T-cell (primary cell): ENCODE data around the gene SNX32. TPM values are rescaled to one million over a fixed set of nuclear protein-coding genes. Genes with fewer than 3 reads are reported as not detected.

Source experiments
- ATAC-seq, 4 experiments: fragments of 200-7000 bp in 3 of 4; fragments of 150-1000 bp in 1 of 4; cut with Tn5 transposase; replicated peaks in 1 of 4; 1 replicate in 3 of 4; 2 replicates in 1 of 4; pipeline ENCODE4 v1.10.0; 2021; ENCODE audit warnings: moderate library complexity in 3 of 4, mild to moderate bottlenecking in 2 of 4, moderate number of reproducible peaks in 1 of 4
- CTCF ChIA-PET, 2 donors: fragments of 300-600 bp; sonication (Branson Sonifier 250); formaldehyde crosslinking; loops; one replicate each; lab custom pipeline; 2022; ENCODE audit warnings: antibody characterized with exemption in 2 of 2; lab: Charles Lee
- POLR2A ChIA-PET, 2 donors: fragments of 300-600 bp; sonication (Branson Sonifier 250); formaldehyde crosslinking; loops; one replicate each; lab custom pipeline; 2022; ENCODE audit warnings: antibody characterized with exemption in 2 of 2; lab: Charles Lee
- DNase-seq, 35 experiments: peaks; one replicate each; pipeline versions ENCODE4 v3.0.0 to v3.0.0-alpha.2; 2013 to 2023
- H3K27ac ChIP-seq: one replicate; pipeline ENCODE4 v1.5.1; 2013; ENCODE audit warnings: low read length
- H3K27me3 ChIP-seq, 2 experiments: replicated peaks in 1 of 2; 1 replicate in 1 of 2; 2 replicates in 1 of 2; pipeline versions ENCODE4 v1.6.1 to v1.7.0; 2013; ENCODE audit warnings: low read length in 1 of 2, mixed read lengths in 1 of 2; ENCODE audit not compliant: control insufficient read depth in 2 of 2, insufficient read depth in 2 of 2; ENCODE audit errors: extremely low read depth in 1 of 2
- H3K36me3 ChIP-seq, 2 donors: 1 replicate in 1 of 2; 2 replicates in 1 of 2; pipeline versions ENCODE4 v1.6.1 to v1.7.0; 2013; ENCODE audit warnings: low read length in 1 of 2; ENCODE audit not compliant: control insufficient read depth in 2 of 2, insufficient read depth in 1 of 2; ENCODE audit errors: extremely low read depth in 1 of 2
- H3K4me1 ChIP-seq, 2 experiments: 1 replicate in 1 of 2; 2 replicates in 1 of 2; pipeline versions ENCODE4 v1.6.1 to v1.7.0; 2013; ENCODE audit warnings: low read length in 2 of 2, mixed read lengths in 1 of 2; ENCODE audit not compliant: insufficient read depth in 2 of 2, control insufficient read depth in 1 of 2; ENCODE audit errors: extremely low read depth in 1 of 2
- H3K4me3 ChIP-seq, 2 donors: 1 replicate in 1 of 2; 2 replicates in 1 of 2; pipeline versions ENCODE4 v1.5.1 to v1.7.0; 2013; ENCODE audit warnings: mild to moderate bottlenecking in 2 of 2, low read length in 1 of 2, moderate library complexity in 1 of 2; ENCODE audit not compliant: control insufficient read depth in 1 of 2; ENCODE audit errors: extremely low read depth in 1 of 2
- H3K9me3 ChIP-seq: 2 replicates; pipeline ENCODE4 v1.7.0; 2013
- H3K27ac Mint-ChIP-seq, 2 donors: one replicate each; pipeline ENCODE4 v1.8.0; 2020 to 2021; ENCODE audit warnings: mild to moderate bottlenecking in 2 of 2, mixed read lengths in 2 of 2
- H3K27me3 Mint-ChIP-seq, 2 donors: one replicate each; pipeline ENCODE4 v1.8.0; 2021 to 2022; ENCODE audit warnings: mixed read lengths in 2 of 2
- H3K36me3 Mint-ChIP-seq: one replicate; pipeline ENCODE4 v1.8.0; 2021; ENCODE audit warnings: mixed read lengths
- H3K4me1 Mint-ChIP-seq, 3 donors: one replicate each; pipeline ENCODE4 v1.8.0; 2020 to 2022; ENCODE audit warnings: mixed read lengths in 3 of 3, mild to moderate bottlenecking in 1 of 3
- H3K4me3 Mint-ChIP-seq, 3 donors: one replicate each; pipeline ENCODE4 v1.8.0; 2020 to 2022; ENCODE audit warnings: mild to moderate bottlenecking in 3 of 3, mixed read lengths in 3 of 3, moderate library complexity in 3 of 3
- H3K9me3 Mint-ChIP-seq, 3 donors: one replicate each; pipeline ENCODE4 v1.8.0; 2020 to 2022; ENCODE audit warnings: mixed read lengths in 3 of 3
- WGBS: methylation state at CpG from one replicate; pipeline ENCODE4 v1.1.5; 2013; ENCODE audit warnings: missing lambda C conversion rate; ENCODE audit not compliant: insufficient coverage; 5-methylcytosine and 5-hydroxymethylcytosine counted together
- total RNA-seq, 35 experiments: library from RNA in 6 of 35; stranded (reverse) in 6 of 35; fragments of 120-200 nt in 1 of 35; gene quantifications; one replicate each; pipeline versions ENCODE4 v1.2.1 to v1.2.4 and lab custom pipeline; 2013 to 2026

The SNX32 gene
- total RNA-seq, 5 donors from 2014 or later (not counting 1 experiment from before 2014, with no cell fraction given): 0.26 to 1.4 (median 1.2) TPM

DNA sequence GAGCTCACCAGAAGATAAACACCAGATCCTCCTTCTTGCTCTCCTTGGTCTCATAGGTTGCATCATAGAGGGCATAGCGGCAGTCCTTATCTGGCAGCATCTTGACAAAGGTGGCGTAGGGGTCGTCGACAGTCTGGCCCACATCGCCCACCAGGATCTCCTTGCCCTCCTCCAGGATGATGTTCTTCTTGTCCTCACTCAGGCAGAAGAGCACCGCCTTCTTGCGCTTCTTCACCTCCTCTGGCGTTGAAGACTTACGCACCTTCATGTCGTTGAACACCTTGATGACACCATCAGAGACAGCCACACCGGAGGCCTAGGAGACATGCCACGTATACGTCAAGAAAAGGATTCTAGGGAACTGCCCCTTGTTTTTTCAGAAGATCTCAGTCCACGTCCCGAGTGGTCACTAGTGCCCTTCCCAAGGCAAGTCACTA lies 22.2 kb downstream of the SNX32 start:
- ChIA-PET POLR2A (no interaction called here), CTCF (no interaction called here)
- Histone ChIP-seq H3K36me3 (peaks cover 21 to 57% of the 10 kb centered on the region in 2 donors), H3K27ac (peak overlapping the region; percentile 40), H3K27me3 (no peaks in the 10 kb centered on the region), H3K4me3 (peak overlapping the region; percentile 90 to 93), H3K9me3 (no peaks in the 10 kb centered on the region), H3K4me1 (peaks cover 17 to 64% of the 10 kb centered on the region in 2 experiments)
- DNase-seq (peak in 1 of 35 experiments; percentile 14), ATAC-seq (no peak)
- H3K27me3 Mint-ChIP-seq: no peaks in the 10 kb centered on the region
- H3K27ac Mint-ChIP-seq: peak overlapping the region; percentile 90 to 91
- no peaks in the 10 kb centered on the region for H3K9me3 Mint-ChIP-seq
- H3K36me3 Mint-ChIP-seq: peaks cover 48% of the 10 kb centered on the region
- H3K4me3 Mint-ChIP-seq: peak overlapping the region; percentile 84 to 97 (median 86)
- H3K4me1 Mint-ChIP-seq: peaks cover 51 to 56% (median 55%) of the 10 kb centered on the region in 3 donors
- 82% methylated on average over 15 of the region's 15 CpGs for WGBS

- H3K4me3 ChIP-seq: peak overlapping the region; percentile 90 to 93
- no peaks in the 10 kb centered on the region for H3K27me3 ChIP-seq
- ChIA-PET CTCF (no interaction called here), POLR2A (no interaction called here)
- DNase-seq: peak; percentile 67 to 88 (median 82)
- peaks cover 14 to 51% of the 10 kb centered on the region in 2 donors for H3K36me3 ChIP-seq
- Mint-ChIP-seq H3K9me3 (no peaks in the 10 kb centered on the region), H3K27me3 (no peaks in the 10 kb centered on the region), H3K4me1 (peaks cover 59 to 65% (median 64%) of the 10 kb centered on the region in 3 donors), H3K4me3 (peak overlapping the region; percentile 84 to 97 (median 86)), H3K27ac (peak overlapping the region; percentile 90 to 91), H3K36me3 (peaks cover 42% of the 10 kb centered on the region)
- no peaks in the 10 kb centered on the region for H3K9me3 ChIP-seq
- under 1% methylated on average over 57 of the region's 57 CpGs for WGBS
- H3K27ac ChIP-seq: peak overlapping the region; percentile 40
- peaks cover 22 to 74% of the 10 kb centered on the region in 2 experiments for H3K4me1 ChIP-seq
- ATAC-seq: peak; percentile 9 to 26 (median 19)
Observed at GRCh38 chr11:65856689-65857499, 23.1 kb downstream of the SNX32 start.

GRCh38 chr11:65857500-65857852 lies 23.7 kb downstream of the SNX32 start:
- Mint-ChIP-seq H3K27ac (no peak overlapping the region), H3K9me3 (no peaks in the 10 kb centered on the region), H3K36me3 (peaks cover 38% of the 10 kb centered on the region), H3K27me3 (no peaks in the 10 kb centered on the region), H3K4me3 (peak overlapping the region; percentile 84 to 97 (median 86)), H3K4me1 (peaks cover 59 to 64% (median 62%) of the 10 kb centered on the region in 3 donors)
- Histone ChIP-seq H3K4me3 (peak overlapping the region; percentile 90 to 93), H3K36me3 (peaks cover 11 to 50% of the 10 kb centered on the region in 2 donors), H3K27me3 (no peaks in the 10 kb centered on the region), H3K27ac (peak overlapping the region; percentile 25), H3K9me3 (no peaks in the 10 kb centered on the region), H3K4me1 (peaks cover 22 to 80% of the 10 kb centered on the region in 2 experiments)
- under 1% methylated on average over 45 of the region's 49 CpGs for WGBS
- DNase-seq (peak; percentile 32 to 76 (median 60)), ATAC-seq (peak; percentile 4 to 17 (median 10))
- ChIA-PET CTCF (no interaction called here), POLR2A (no interaction called here)

DNA sequence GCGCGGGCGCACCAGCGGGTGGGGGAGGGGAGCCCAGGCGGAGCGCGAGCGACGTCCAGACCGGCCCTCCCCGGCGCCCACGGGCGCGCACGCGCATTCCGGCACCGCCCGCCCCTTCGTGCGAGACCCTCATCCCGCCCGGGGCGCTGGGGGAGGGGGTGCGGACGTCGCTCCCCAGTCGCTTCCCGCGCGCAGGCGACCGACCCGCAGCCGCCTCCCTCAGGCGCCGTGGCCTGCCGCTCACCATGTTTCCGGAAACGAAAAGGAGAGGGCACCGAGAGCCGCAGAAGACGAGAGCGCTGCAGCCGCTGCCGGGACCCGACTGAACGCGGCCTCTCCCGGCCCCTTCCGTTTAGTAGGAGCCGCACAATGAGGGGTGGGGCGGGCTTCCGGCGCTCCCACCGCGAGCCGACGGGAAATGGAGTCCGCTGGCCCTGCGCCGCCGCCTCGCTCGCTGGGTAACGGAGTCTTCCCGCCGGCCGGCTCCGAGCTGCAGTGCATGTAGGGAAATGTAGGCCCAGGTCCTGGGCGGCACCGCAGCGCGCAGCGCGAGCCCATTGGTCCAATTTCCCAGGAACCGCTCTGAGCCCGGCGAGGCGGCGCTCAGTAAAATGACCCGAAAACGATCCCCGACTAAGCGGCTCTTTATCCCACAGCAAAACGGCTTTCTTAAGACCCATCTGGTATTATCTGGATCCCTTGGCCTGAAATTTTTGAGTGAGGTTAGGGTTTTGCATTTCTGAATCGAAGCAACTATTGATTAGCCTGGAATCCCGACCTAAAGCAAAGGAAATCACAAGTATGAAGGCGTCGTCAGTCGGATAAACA lies 24.3 kb downstream of the SNX32 start, which contains the start of gene CFL1:
TSS of gene CFL1 (minus strand) at position 328 of the 828 bp plus-strand sequence. CDS start at position 247, 81 bp downstream.
- no peaks in the 10 kb centered on the region for H3K27me3 ChIP-seq

DNA sequence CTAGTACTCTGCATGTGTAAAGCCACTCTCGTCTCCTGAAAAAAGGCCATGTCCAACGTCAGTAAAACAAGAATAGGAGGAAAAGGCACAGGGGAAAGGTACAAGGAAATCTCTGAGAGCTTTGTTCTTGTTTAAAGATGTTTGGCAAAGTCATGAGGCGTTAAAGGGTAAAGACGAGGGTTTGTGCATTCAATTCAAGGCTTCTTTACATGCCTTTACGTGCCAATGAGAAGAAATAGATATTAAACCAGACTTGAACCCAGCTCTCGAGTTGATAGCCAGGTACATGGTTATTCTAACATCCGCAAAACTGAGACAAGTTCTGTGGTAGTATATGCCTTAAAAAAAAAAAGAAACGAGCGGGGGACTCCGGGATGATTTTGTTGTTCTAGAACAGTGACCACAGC lies 24.9 kb downstream of the SNX32 start:
- H3K36me3 ChIP-seq: peaks cover 14 to 50% of the 10 kb centered on the region in 2 donors
- no peak for DNase-seq

More for the DNA sequence above, 24.3 kb downstream of the SNX32 start, which contains the start of gene CFL1:
- ChIA-PET CTCF (interaction anchor here in 1 of 2 donors (0.6 to 3.6 kb wide), 4 partner anchors 26 to 249 kb away, joined by 3 to 167 read pairs (median 8); partner anchors contain the start of genes CCDC85B, FIBP and PCNX3), POLR2A (interaction anchor here (0.6 to 2.6 kb wide), 6 partner anchors 29 to 492 kb away, joined by 3 to 20 read pairs (median 6); partner anchors contain the start of gene CCDC85B (in 1 of the 2))
- under 1% methylated on average over 80 of the region's 92 CpGs for WGBS
- Histone ChIP-seq H3K9me3 (no peaks in the 10 kb centered on the region), H3K4me1 (peaks cover 22 to 85% of the 10 kb centered on the region in 2 experiments), H3K36me3 (peaks cover 11 to 50% of the 10 kb centered on the region in 2 donors), H3K27ac (peak within 1 kb of the TSS; percentile 83), H3K4me3 (peak within 1 kb of the TSS; percentile 90 to 93)
- no peaks in the 10 kb centered on the region for H3K9me3 Mint-ChIP-seq
- peak within 1 kb of the TSS; percentile 95 to 97 for H3K27ac Mint-ChIP-seq
- ATAC-seq (peak; percentile 64 to 69 (median 67)), DNase-seq (peak; percentile 91 to 98 (median 96))
- peaks cover 59 to 67% (median 67%) of the 10 kb centered on the region in 3 donors for H3K4me1 Mint-ChIP-seq
- peaks cover 44% of the 10 kb centered on the region for H3K36me3 Mint-ChIP-seq
- H3K27me3 Mint-ChIP-seq: no peaks in the 10 kb centered on the region
- H3K4me3 Mint-ChIP-seq: peak within 1 kb of the TSS; percentile 92 to 97 (median 97)

More for the DNA sequence above, 24.9 kb downstream of the SNX32 start:
- H3K27me3 Mint-ChIP-seq: no peaks in the 10 kb centered on the region
- no peak for ATAC-seq
- H3K4me1 Mint-ChIP-seq: peaks cover 55 to 64% (median 62%) of the 10 kb centered on the region in 3 donors
- Histone ChIP-seq H3K4me1 (peaks cover 22 to 83% of the 10 kb centered on the region in 2 experiments), H3K27ac (peak overlapping the region; percentile 83), H3K4me3 (peak overlapping the region; percentile 90 to 93), H3K27me3 (no peaks in the 10 kb centered on the region), H3K9me3 (no peaks in the 10 kb centered on the region)
- peak overlapping the region; percentile 95 to 97 for H3K27ac Mint-ChIP-seq
- H3K36me3 Mint-ChIP-seq: peaks cover 37% of the 10 kb centered on the region
- peak overlapping the region; percentile 92 to 97 (median 97) for H3K4me3 Mint-ChIP-seq
- CTCF ChIA-PET: interaction anchor here in 1 of 2 donors (0.6 to 3.6 kb wide), 5 partner anchors 11 to 248 kb away, joined by 3 to 167 read pairs (median 4); partner anchors contain the start of genes CCDC85B, FIBP and PCNX3
- POLR2A ChIA-PET: interaction anchor here (0.6 to 2.6 kb wide), 8 partner anchors 11 to 493 kb away, joined by 3 to 20 read pairs (median 6); partner anchors contain the start of genes CCDC85B (in 1 of the 2) and PCNX3 (in 1 of the 2)
- no peaks in the 10 kb centered on the region for H3K9me3 Mint-ChIP-seq
- WGBS: 2% methylated on average over 3 of the region's 10 CpGs
